ENCODE measurements around the gene FMN2.
"Not testable (repeated sequence)": the region's sequence is repeated elsewhere in the genome, so short reads cannot be mapped to it uniquely, and the experiment has no call there.

The FMN2 gene

GRCh38 chr1:240171907-240172306 lies 80.2 kb downstream of the FMN2 start:
- no peak for DNase-seq (ENCODE audit: low read depth)
- TF ChIP-seq CTCF (conservative IDR thresholded peaks at IDR 0.05; ENCODE audit: low read depth, low read length), result no peak
- no peak overlapping the region for H3K4me3 ChIP-seq (ENCODE audit: low read depth, low read length)

- no peak for DNase-seq (ENCODE audit: low read depth)
- no peak for TF ChIP-seq CTCF (conservative IDR thresholded peaks at IDR 0.05; ENCODE audit: low read depth, low read length)
- no peak overlapping the region for H3K4me3 ChIP-seq (ENCODE audit: low read depth, low read length)
These were observed 82.2 kb downstream of the FMN2 start for GRCh38 chr1:240173836-240174235.

- no peak overlapping the region for H3K4me3 ChIP-seq (ENCODE audit: low read depth, low read length)
- no peak for DNase-seq (ENCODE audit: low read depth)
- no peak for TF ChIP-seq CTCF (conservative IDR thresholded peaks at IDR 0.05; ENCODE audit: low read depth, low read length)
These were observed 83.1 kb downstream of the FMN2 start for GRCh38 chr1:240174734-240175133.

- no peak for DNase-seq (ENCODE audit: low read depth)
- no peak overlapping the region for H3K4me3 ChIP-seq (ENCODE audit: low read depth, low read length)
- TF ChIP-seq CTCF (conservative IDR thresholded peaks at IDR 0.05; ENCODE audit: low read depth, low read length), result no peak
These were observed 86.7 kb downstream of the FMN2 start for GRCh38 chr1:240178366-240178765.

GRCh38 chr1:240184682-240185081 lies 93.0 kb downstream of the FMN2 start:
- not testable (repeated sequence) for DNase-seq (ENCODE audit: low read depth); H3K4me3 ChIP-seq (ENCODE audit: low read depth, low read length)

- no peak for TF ChIP-seq CTCF (conservative IDR thresholded peaks at IDR 0.05; ENCODE audit: low read depth, low read length)
- no peak overlapping the region for H3K4me3 ChIP-seq (ENCODE audit: low read depth, low read length)
- DNase-seq (ENCODE audit: low read depth), result no peak
These were observed 96.5 kb downstream of the FMN2 start for GRCh38 chr1:240188139-240188538.

- peak; percentile 60 for DNase-seq (ENCODE audit: low read depth)
- peak; percentile 75 for TF ChIP-seq CTCF (conservative IDR thresholded peaks at IDR 0.05; ENCODE audit: low read depth, low read length)
- no peak overlapping the region for H3K4me3 ChIP-seq (ENCODE audit: low read depth, low read length)
These were observed 97.8 kb downstream of the FMN2 start for GRCh38 chr1:240189386-240189989.

All from choroid plexus epithelial cell (primary cell).